HG03575 (cell line): ENCODE results near the gene TMED3.
"Not testable (repeated sequence)": the region's sequence is repeated elsewhere in the genome, so short reads cannot be mapped to it uniquely, and the experiment has no call there.

Experiments used
- ATAC-seq: cut with Tn5 transposase; IDR thresholded peaks from one replicate; pipeline ENCODE4 v1.9.1; 2021; ENCODE audit not compliant: unreplicated experiment, insufficient number of reproducible peaks, low FRiP score; ENCODE audit errors: extremely low read depth

TMED3 gene

DNA sequence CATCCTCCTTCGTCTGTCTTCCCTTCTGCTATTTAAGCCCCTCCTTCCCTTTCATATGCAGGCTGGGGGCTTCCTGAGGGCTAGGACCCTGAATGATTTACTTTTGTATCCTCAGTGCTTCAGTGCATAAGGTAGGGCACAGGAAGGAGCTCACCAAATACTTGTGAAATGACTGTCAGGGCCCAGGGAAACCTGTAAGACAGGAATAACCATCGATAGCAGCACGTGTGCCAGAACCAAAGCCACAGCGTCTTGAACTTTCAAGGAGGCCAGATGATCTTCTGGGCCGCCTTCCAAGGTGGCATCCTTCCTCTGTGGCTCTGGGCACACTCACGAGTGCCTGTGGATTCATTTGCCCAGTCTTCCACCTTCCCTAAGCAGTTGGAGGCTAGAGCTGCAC, 3.9 kb downstream of the TMED3 start:
- no peak for ATAC-seq

DNA sequence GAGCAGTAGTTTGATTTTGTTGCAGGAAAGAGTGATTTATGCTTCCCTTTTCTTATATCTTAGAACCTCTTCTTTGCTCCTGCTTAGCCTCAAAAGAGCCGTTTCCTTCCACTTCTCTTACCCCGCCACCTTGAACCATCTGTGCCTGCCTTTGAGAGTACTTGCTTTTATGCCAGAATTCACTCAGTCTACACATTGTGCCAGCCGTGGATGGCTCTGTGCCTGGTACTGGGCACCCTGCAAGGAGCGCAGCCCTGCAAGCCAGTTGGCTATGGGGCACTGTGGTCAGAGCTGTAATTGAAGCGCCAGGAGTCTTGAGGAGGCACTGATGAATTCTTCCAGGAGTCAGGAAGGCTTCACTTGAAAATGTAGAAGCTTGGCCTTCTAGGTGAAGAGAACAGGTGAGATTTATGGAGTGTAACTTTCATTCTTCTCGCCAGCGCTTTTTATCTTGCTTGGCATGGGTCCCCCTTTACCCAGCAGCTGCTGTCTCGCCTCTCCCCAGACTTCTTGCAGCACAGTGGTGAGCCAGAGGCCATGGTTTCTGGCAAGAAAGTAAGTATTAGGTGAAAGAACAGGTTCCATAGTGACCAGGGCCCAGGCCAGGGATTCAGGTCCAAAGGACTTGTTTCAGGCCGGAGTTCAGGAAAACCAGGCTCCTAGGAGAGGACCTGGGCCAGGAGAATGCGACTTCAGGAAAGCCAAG, 4.9 kb downstream of the TMED3 start:
- ATAC-seq = no peak

DNA sequence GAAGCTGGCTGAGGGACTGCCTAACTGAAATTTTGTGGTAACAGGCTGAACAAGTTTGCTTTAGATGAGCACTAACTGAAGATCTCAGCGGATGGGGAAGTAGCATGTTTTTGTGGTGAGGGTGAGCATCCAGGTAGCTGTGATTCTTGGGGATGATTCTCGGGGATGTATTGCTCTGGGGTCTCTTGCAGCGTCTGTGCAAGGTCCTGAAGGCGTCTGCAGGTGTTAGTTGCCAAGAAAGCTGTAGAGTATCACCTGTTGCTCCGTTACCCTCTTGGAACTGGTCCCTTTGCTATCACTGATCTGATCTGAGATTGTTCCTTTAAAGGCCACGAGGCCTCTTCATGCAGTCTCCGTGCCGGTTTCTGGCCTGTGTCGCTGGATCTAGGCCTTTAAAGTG, 6.0 kb downstream of the TMED3 start:
- ATAC-seq = no peak

DNA sequence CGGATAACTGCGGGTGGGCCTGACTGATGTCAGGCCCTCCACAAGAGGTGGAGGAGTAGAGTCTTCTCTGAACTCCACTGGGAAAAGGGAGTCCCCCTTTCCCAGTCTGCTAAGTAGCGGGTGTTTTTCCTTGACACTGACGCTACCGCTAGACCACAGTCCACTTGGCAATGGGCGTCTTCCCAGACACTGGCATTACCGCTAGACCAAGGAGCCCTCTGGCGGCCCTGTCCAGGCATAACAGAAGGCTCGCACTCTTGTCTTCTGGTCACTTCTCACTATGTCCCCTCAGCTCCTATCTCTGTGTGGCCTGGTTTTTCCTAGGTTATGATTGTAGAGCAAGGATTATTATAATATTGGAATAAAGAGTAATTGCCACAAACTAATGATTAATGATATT, 9.1 kb downstream of the TMED3 start:
- ATAC-seq = not testable (repeated sequence)

DNA sequence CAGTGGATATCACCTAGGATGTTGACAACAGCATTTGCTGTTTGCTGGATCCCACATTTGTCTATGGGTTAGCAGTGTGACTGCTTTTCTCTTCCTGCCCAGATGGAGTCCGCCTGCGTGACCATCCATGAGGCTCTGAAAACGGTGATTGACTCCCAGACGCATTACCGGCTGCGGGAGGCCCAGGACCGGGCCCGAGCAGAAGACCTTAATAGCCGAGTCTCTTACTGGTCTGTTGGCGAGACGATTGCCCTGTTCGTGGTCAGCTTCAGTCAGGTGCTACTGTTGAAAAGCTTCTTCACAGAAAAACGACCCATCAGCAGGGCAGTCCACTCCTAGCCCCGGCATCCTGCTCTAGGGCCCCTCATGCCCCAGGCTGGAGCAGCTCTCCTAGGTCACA, 11.0 kb downstream of the TMED3 start:
- no peak for ATAC-seq

DNA sequence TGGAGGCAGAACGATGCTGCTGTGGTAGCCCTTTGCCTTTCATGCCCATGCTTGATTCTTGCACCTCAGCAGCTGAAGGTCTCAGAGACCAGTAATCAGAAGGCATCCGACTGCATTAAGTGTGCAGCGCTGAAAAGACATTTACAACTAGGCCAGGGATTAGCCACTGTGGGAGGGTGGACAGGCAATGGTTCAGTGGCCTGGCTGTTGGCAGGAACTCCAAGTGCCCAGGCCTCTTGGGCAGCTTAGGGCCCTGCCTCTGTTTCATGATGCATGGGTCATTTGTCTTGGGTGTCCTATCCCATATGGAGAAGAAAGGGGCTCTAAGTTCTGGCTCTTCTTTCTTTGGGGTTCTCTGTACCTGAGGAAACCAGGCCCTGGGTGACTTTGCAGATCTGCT, 11.4 kb downstream of the TMED3 start:
- ATAC-seq = no peak

DNA sequence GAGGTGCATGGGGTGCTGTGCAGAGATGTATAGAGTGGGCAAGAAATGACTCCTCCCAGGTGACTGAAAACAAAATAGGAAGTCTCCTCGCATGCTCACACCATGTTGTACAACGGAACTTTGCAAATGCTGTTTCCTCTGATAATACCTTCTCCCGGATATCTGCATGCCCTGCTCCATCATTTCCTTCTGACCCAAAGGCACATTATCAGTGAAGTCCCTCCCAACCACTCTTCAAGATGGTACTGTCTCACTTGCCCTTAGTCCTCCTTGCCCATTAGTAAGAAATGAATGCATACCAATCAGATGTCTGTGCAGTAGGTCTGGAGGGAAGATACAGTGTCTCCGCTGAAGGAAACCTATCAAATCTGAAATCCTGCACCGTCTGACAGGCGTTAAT, 12.0 kb downstream of the TMED3 start:
- no peak for ATAC-seq

DNA sequence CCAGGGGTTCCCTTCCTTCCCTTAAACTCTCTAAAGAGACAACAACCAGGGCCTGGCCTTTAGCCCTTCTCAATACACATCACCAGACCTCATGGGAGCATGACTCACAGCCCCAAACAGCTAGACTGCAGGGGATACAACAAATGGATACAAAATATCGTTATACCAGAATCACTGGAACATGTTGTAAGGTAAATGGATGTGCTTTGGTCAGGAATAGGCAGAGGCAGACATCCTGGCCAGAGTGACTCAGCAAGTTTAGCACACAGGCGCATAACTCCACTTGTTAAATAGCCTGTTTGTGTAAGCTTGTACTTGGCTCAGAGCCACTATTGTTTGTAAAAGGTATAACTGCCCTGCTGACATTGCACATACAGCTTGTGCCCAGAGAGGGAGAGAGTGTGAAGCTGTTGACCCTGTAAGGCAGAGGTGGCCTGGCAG, 18.3 kb downstream of the TMED3 start:
- no peak for ATAC-seq

DNA sequence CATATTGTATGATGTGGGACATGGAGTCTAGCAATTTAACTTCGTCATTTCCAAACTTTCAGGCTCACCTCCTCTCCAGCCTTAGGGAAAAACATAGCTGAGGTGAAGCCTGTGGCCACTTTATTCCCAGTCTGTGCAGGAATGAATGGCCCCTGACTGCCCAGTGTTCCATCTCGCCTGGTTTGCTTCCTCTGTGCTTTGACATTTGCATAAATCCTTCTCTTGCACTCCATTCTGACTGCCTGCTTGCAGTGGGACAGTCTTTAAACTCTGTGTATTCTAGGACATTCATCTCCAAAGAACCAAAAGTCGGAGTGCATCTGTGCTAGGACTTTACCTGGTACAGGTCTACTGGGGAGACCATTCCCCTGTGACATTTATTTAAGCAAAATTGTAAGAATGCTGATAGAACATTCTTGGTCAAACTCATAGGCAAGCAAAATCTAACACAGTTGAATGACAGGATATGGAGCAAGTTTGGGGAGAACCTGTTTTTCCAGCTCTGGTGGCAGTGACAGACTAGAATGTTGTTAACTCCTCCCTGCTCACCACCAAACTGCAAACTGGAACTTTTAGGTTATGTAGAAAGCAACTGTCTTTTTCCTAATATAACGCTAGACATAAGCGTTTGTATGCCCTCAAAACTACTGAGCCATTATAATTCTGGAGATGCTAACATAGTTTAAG, 22.1 kb downstream of the TMED3 start:
- ATAC-seq = no peak

DNA sequence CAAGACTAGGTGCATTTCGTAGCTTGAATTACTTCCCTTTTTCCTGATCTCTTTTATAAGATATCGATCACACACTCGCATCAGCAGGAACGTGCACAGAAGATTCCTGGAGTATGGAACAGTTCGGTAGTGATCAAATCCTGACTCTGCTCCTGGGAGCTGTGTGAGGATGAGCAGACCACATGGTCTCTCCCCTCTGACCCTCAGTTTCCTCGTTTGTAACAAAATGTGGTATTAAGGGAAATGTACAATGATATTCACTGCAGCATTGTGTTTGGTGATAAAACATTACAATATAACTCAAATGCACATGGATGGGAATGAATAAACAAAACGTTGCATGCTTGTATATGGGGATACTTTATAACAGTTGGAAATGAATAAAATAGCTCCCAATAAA, 26.7 kb downstream of the TMED3 start:
- ATAC-seq = no peak

DNA sequence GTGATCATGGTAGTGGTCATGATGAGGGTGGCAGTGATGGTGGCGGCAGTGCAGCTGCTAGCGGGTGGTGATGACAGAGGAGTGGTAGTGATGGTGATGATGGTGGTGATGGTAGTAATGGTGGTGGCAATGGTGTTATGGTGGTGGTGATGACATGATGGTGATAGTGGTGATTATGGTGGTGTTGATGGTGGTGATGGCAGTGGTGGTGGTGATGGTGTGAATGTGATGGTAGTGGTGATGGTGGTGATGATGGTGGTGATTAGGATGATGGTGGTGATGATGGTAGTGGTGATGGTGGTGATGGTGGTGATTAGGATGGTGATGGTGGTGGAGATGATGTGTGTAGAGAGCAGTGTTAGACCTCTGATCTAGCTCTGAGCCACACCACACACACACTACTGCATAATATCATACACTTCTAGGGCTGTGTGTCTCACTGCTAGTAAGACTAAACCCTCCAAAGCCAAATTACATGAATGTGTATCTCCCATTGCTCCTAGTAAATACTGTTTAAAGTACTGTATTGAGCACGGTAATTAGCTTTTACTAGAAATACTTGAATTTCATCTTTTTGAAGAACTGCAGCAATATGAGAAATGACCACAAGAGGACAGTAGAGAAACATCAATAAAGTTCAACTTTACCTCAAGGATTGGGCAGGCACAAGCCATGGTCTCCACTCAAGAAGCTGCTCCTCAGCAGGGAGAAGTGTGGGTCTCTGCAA, 28.8 kb downstream of the TMED3 start:
- ATAC-seq = no peak

DNA sequence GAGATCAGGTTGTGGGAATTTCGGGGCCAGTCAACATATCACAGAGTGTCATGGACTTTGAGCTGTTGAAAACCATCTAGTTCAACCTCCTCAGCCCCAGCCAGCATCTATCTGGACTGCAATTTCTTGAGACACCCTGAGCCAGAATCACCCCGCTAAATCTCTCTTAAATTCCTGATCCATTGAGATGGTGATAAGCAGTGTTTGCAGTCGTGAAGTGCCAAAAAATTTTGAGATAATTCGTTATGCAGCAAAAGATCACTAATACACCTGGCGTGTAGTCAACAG, 29.3 kb downstream of the TMED3 start:
- ATAC-seq = no peak

DNA sequence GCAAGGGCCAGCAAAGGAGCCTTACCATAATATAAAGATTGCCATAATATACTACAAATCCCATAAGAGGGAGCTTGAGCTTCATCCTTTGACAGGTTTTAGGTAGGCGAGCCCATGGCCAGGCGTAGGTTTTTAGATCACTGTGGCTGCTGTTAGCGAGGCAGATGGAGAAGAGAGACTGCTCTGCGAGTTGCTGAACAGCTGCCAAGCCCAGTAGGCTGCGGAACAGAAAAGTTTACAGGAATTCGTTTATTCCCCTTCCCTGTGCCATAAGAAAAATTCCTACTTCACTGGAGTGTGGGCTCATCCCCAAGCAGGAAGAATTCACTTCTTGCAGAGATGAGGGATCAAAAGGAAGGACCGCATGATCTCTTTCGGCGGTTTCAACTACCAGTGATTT, 30.5 kb downstream of the TMED3 start:
- no peak for ATAC-seq

DNA sequence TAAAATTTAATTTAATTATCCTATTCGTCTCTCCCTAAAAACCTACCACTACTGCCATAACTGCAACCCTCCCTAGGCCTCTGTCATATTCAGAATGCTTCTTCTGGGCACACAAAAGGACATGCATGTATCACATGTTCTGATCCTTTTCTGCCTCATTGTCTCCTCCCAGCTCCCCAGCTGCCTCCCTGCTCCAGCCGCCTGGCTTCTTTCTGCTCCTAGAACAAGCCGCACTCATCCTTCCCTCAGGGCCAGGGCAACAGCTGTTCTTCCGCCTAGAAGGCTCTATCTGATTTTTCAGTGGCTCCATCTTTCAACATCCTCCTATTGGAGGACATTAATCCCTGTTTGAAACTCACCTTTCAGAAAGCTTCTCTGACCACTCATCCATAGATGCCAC, 38.6 kb downstream of the TMED3 start:
- ATAC-seq = no peak

DNA sequence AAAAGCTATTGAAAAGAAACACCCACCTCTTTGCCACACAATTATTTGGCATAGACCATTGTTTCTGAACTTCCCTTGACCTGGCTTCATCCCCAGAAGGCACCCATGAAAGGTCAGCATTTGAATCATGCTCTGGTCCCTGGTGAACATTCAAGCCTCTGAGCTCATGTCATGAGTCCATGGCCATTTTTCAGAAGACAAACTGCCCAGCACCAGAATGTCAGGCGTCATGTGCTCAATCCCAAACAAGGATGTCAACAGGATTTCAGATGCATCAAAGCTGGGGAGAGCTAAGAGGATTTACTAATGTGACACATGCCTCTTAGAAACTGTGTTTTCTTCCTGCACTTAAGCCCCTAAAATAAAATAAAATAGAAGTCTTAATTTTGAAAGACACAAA, 41.3 kb downstream of the TMED3 start:
- no peak for ATAC-seq

DNA sequence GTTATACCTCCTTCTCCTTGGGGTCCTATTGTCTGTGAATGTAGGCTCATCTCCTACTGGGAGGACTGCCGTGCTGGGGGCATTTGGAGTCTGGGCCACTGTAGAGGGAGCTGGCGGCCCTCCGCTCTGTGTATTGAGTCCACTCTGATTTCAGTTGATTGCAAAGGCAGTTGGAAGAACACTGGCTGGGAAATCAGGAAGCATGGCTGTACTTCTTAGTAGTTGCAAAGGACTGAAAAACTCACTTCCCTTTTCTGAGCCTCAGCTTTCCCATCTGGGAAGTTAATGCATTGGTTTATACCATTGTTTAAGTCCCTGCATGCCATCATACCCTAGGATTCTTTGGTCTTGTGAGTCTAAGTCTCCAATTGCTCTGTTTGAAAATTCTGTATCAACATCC, 46.7 kb downstream of the TMED3 start:
- no peak for ATAC-seq

DNA sequence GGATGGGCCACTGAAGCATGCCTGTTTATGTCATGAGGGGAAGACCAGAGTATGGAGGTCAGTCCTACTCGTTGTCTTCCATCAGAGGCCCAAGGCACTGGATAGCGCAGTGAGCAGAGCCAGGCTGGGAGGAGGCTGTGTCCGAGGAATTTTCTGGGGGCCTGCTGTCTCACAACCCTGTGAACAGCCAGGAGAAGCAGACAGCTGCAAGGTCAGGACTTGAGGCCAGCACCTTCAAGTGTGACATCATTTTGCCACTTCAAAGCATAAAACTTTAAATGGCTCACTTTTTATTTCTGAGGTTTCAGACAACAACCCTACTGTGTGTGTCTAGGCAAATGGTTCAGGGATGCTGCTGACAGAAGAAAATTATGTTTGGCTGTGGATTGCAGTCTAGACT, 47.2 kb downstream of the TMED3 start:
- ATAC-seq = no peak

DNA sequence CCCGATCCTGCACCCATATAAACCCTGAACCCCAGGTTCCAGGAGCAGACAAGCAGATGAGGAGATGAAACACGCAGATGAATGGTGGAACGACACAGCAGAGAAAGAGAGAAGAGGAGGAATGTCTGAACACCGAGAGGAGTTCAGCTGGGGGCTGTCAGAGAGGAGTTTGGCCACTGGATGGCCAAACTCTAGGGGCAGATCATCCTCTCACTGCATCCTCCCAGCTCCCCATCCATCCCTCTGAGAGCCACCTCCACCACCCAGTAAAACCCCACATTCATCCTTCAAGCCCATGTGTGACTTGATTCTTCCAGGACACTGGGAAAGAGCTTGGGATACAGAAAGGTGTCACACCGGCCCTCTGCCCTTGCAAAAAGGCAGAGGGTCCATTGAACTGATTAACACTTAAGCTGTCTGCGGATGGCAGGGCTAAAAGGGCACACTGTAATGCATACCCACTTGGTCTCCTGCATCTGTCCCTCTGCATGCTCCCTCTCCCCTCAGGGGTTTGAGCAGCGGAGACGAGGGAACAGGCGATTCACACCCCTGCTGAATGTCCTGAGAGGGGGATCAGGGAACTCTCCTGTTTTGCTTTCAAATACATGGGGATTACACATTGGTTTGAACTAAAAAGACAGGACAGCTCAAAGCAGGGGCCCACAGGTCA, 53.8 kb downstream of the TMED3 start:
- no peak for ATAC-seq

DNA sequence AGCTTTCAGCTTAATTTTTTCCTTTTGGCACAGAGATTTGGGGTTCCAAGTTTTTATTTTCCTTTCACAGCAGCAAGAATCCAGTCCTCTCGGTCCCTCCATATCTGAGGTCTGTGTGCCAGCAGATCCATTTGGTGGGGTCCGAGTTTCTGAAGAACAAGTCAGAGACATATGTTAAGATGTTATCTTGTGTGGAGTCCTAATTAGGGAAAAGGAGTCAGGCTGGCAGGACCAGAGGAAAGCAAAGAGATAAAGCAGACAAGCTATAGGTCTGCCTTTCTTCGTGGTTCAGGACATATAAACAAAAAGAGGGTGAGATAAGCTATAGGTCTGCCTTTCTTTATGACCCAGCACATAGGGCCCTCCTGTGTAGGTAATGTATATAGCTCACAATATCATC, 54.9 kb downstream of the TMED3 start:
- no peak for ATAC-seq

DNA sequence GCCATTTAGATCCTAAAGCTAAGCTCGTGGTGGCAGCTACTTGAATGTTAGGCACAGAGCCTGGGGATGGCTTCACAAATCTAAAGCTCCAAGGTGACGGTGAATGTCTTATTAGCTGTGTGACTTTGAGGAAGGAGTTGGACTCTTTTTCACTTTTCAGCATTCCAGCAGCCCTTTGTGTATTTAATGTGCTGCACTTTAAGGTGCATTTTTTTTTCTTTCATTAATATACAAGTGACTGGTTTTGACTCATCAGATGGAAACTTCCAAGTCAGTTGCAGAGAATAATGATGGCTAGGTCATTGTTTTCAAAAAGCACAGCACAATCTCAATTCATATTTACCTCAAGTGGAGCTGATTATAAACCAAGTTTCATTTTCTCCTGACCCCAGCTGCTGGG, 55.8 kb downstream of the TMED3 start:
- no peak for ATAC-seq
